H1 (cell line): ENCODE results near the gene THAP7. TPM values are rescaled to one million over a fixed set of nuclear protein-coding genes. Genes with fewer than 3 reads are reported as not detected.

Experiments used
- CHD2 ChIP-seq: IDR thresholded peaks from 2 replicates; pipeline ENCODE4 v1.6.1; 2012; ENCODE audit warnings: low read length, improper control_type of control experiment
- CREB1 ChIP-seq: IDR thresholded peaks from 2 replicates; pipeline ENCODE4 v1.6.1; 2012; ENCODE audit warnings: inconsistent platforms
- GABPA ChIP-seq: IDR thresholded peaks from 2 replicates; pipeline ENCODE4 v1.6.1; 2011; ENCODE audit warnings: mild to moderate bottlenecking, low read length, moderate library complexity, borderline replicate concordance; ENCODE audit not compliant: insufficient read depth
- RBBP5 ChIP-seq: IDR thresholded peaks from 2 replicates; pipeline ENCODE4 v1.7.1; 2012; ENCODE audit warnings: low read depth, mild to moderate bottlenecking, inconsistent platforms, low read length, moderate library complexity, borderline replicate concordance
- SUZ12 ChIP-seq: fragments of 200-600 bp; sonication (generic); IDR thresholded peaks from 2 replicates; pipeline ENCODE4 v1.6.1; 2012; ENCODE audit warnings: mild to moderate bottlenecking, inconsistent platforms, low read length, moderate library complexity, mixed read lengths
- TAF7 ChIP-seq: optimal IDR thresholded peaks from 2 replicates; pipeline ENCODE3; 2011; ENCODE audit warnings: low read depth, mild to moderate bottlenecking, inconsistent platforms, low read length, moderate library complexity, borderline replicate concordance
- TBP ChIP-seq: IDR thresholded peaks from 2 replicates; pipeline ENCODE4 v1.6.1; 2011; ENCODE audit warnings: low read depth, low read length, improper control_type of control experiment
- polyA plus RNA-seq, 7 experiments: library from polyadenylated mRNA; depleted of rRNA in 3 of 7; stranded (reverse) in 5 of 7; unstranded in 2 of 7; fragments of >200 nt in 5 of 7; fragments of 200-250 nt in 2 of 7; gene quantifications; 1 replicate in 5 of 7; 2 replicates in 1 of 7; 4 replicates in 1 of 7; pipeline versions ENCODE4 v1.2.1 to v1.2.3, GENCODE V29; 2011 to 2013; ENCODE audit warnings: missing spikeins in 2 of 7, mixed read lengths in 2 of 7
- total RNA-seq: library from RNA; stranded (reverse); fragmentation: NEBNext Ultra II Directional; extraction: Animal tissue kit (Norgen Biotek cat#: 25700); gene quantifications from 2 replicates; pipeline ENCODE4 v1.2.1, GENCODE V29; 2021

THAP7 gene
- total and polyA plus RNA-seq, 2 of the 8 experiments (the other 6 are each of a cell fraction or from before 2014, with no cell fraction given), result 16.9 to 32.5 TPM

- TF ChIP-seq TBP, result no peak
- TF ChIP-seq RBBP5, result no peak
- TF ChIP-seq SUZ12, result no peak
- TF ChIP-seq CHD2, result no peak
- TF ChIP-seq TAF7, result no peak
- no peak for TF ChIP-seq CREB1
- TF ChIP-seq GABPA, result no peak
These were observed 20.6 kb upstream of the THAP7 start (continued) for GRCh38 chr22:21022507-21022906.
